ENCODE results near the gene NOSIP.

The NOSIP gene

GRCh38 chr19:49546825-49547565 lies 33.4 kb downstream of the NOSIP start:
- peak; percentile 78 for DNase-seq (ENCODE audit: low read depth, low spot score)

GRCh38 chr19:49544154-49544553 lies 36.2 kb downstream of the NOSIP start:
- no peak for DNase-seq (ENCODE audit: low read depth, low spot score)

GRCh38 chr19:49543032-49543431 lies 37.3 kb downstream of the NOSIP start:
- DNase-seq (ENCODE audit: low read depth, low spot score): no peak

- no peak for DNase-seq (ENCODE audit: low read depth, low spot score)
Observed at GRCh38 chr19:49542446-49542845, 37.9 kb downstream of the NOSIP start.

GRCh38 chr19:49541914-49542313 lies 38.4 kb downstream of the NOSIP start:
- DNase-seq (ENCODE audit: low read depth, low spot score): no peak

GRCh38 chr19:49539192-49539952 lies 41.0 kb downstream of the NOSIP start:
- DNase-seq (ENCODE audit: low read depth, low spot score): no peak

- no peak for DNase-seq (ENCODE audit: low read depth, low spot score)
Observed at GRCh38 chr19:49538643-49539042, 41.7 kb downstream of the NOSIP start.

GRCh38 chr19:49536921-49537462 lies 43.4 kb downstream of the NOSIP start:
- DNase-seq (ENCODE audit: low read depth, low spot score): no peak

- no peak for DNase-seq (ENCODE audit: low read depth, low spot score)
Observed at GRCh38 chr19:49534632-49535385, 45.5 kb downstream of the NOSIP start.

GRCh38 chr19:49533551-49534488 lies 46.5 kb downstream of the NOSIP start:
- DNase-seq (ENCODE audit: low read depth, low spot score): no peak

- no peak for DNase-seq (ENCODE audit: low read depth, low spot score)
Observed at GRCh38 chr19:49530708-49531107, 49.6 kb downstream of the NOSIP start.

GRCh38 chr19:49528211-49528771 lies 52.1 kb downstream of the NOSIP start:
- DNase-seq (ENCODE audit: low read depth, low spot score): no peak

GRCh38 chr19:49524812-49525455 lies 55.4 kb downstream of the NOSIP start:
- no peak for DNase-seq (ENCODE audit: low read depth, low spot score)

GRCh38 chr19:49520705-49521319 lies 59.5 kb downstream of the NOSIP start:
- no peak for DNase-seq (ENCODE audit: low read depth, low spot score)

GRCh38 chr19:49518033-49518432 lies 62.3 kb downstream of the NOSIP start:
- no peak for DNase-seq (ENCODE audit: low read depth, low spot score)

GRCh38 chr19:49515767-49516166 lies 64.6 kb downstream of the NOSIP start:
- no peak for DNase-seq (ENCODE audit: low read depth, low spot score)

GRCh38 chr19:49514151-49514550 lies 66.2 kb downstream of the NOSIP start:
- DNase-seq (ENCODE audit: low read depth, low spot score): no peak

- no peak for DNase-seq (ENCODE audit: low read depth, low spot score)
Observed at GRCh38 chr19:49513746-49514118, 66.6 kb downstream of the NOSIP start.

GRCh38 chr19:49512970-49513745 lies 67.2 kb downstream of the NOSIP start:
- no peak for DNase-seq (ENCODE audit: low read depth, low spot score)

All from brain pericyte (primary cell).